Fibroblast of skin of back (primary cell): ENCODE data around the gene DOLPP1.

Source experiments
- DNase-seq: peaks from one replicate; pipeline ENCODE4 v3.0.0-alpha.2; 2013

The DOLPP1 gene

DNA sequence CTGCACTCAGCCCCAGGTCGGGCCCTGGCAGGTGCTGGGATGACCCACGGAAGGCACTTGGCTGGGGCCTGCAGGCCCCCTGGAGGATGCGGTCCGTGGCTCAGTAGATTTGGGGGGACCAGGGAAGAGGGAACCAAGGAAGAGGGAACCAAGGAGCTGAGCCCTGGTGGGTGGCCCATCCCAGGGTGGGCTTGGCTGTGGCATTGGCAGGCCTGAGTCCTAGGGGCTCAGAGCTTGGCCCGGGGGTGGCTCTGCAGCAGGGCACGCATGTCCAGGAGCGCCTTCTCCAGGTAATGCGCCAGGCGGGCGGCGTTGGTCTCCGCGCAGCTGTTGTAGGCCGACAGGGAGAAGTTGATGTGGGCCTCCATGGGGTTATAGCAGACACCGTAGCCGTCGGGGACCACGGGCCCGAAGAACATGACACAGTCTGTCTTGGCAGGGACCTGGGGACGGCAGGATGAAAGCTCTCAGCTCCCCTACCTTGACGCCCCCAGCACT is 14.3 kb downstream of the DOLPP1 start:
- DNase-seq: no peak

DNA sequence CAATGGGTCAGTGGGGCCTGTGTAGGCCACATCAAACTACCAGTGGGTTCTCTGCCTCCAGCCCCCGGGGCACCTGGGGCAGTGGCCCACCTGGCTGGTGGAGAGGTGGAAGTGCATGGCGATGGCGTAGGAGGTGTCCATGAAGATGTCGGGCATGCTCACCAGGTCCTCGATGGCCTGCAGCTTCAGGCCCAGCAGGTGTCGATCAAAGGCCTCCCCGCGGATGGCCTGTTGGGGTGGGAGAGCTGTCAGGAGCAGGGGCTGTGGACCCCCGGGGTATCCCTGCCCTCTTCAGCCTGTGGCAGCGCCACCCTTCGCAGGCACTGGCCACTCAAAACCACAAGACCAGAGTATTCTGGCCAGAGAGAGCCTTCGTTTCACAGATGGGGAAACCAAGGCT is 15.0 kb downstream of the DOLPP1 start:
- DNase-seq: no peak

GRCh38 chr9:129097671-129098306 is 16.9 kb downstream of the DOLPP1 start:
- no peak for DNase-seq

GRCh38 chr9:129098328-129098727 is 17.4 kb downstream of the DOLPP1 start:
- no peak for DNase-seq

GRCh38 chr9:129100383-129101169 is 19.7 kb downstream of the DOLPP1 start:
- no peak for DNase-seq

GRCh38 chr9:129101279-129101678 is 20.4 kb downstream of the DOLPP1 start:
- no peak for DNase-seq

- no peak for DNase-seq
Measured at GRCh38 chr9:129102095-129102525, 21.2 kb downstream of the DOLPP1 start.

GRCh38 chr9:129102791-129103594 is 22.1 kb downstream of the DOLPP1 start:
- peak; percentile 61 for DNase-seq

DNA sequence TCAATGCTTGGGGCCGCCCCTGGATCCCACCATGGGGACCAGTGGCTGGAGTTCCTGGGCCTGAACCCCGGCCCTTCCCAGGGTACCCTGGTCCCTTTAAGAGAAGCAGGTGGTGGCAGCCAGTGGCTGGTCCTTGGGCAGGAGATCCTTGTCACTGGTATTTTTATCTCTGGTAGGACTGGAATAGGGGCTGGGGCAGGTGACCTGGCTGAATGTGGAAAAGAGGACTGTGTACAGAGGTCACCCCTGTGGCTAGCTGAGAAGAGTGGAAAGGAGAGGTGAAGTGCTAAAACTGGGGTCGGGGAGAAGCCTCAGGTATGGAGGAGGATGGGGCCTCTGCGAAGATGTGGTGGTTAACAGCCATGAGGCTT is 22.7 kb downstream of the DOLPP1 start:
- DNase-seq: no peak

DNA sequence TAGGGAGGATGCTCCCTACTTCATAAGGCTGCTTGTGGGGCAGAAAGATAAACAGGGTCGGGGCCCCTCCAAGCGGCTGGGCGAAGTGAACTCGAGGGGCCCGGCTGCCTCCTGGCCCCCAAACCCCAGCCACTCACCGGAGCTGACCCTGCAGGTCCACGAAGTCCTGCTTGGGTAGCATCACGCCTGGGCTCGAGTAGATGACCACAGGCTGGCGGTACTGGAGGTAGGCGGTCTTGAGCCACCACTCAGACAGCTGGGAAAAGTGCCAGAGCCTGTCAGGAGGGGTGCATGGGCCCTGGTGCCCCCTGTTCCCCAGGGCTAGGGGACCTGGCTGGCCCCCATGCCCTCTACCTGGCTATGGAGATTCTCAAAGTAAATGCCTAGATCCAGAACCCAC is 23.1 kb downstream of the DOLPP1 start:
- no peak for DNase-seq

DNA sequence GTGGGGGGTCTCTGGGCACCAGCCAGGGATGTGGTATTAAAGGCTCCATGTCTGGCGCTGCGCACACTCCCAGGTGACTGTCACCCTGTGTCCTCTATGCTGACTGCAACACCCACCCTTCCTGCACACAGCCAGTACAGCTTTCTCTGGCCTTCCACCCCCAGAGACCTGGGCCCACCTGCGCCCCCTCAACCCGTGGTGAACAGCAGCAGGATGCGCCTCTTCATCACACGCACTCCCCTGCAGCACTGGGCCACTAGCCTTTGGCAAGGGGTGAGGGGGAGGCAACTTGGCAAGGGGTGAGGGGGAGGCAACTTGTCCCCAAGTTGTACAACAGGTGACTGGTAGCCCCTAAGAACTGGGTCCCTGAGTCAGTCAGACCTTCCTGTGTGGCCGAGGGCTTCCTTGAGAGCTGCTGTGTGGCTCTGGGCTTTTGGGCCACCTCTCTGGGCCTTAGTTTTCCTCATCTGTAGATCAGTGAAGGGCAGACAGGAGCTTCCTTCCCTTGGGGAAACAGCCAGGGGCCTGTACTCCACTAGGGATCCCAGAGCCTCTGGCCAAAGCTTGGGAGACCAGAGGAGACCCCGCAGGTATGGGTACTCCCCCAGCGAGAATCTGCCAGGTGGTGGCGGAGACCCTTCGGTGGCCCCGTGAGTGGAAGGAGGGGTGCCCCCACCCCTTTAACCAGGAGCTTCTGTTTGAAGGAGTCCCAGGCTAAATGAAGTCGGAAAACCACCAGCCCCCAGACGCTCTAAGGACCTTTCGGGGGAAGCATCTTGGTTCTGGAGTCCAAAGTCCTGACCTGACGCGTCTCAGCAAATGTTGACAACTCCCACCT is 25.2 kb downstream of the DOLPP1 start:
- no peak for DNase-seq

DNA sequence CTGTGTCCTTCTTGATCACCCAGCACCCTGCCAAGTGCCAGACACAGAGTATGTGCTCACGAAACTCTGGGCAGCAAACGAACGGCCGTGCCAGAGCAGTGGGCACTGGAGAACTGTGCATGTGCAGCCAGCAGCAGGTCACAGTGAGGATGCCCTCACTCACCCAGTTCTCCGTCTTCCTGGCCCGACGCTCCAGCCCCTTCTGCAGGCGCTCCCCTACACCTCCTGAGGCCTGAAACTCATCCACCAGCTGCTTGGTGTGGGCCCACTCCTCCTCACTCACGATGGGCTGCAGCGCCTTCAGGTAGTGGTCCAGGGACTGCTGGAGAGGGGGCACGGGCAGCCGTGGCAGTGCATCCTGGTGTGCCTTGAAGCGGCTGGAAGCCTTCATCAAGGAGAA is 26.7 kb downstream of the DOLPP1 start:
- no peak for DNase-seq

DNA sequence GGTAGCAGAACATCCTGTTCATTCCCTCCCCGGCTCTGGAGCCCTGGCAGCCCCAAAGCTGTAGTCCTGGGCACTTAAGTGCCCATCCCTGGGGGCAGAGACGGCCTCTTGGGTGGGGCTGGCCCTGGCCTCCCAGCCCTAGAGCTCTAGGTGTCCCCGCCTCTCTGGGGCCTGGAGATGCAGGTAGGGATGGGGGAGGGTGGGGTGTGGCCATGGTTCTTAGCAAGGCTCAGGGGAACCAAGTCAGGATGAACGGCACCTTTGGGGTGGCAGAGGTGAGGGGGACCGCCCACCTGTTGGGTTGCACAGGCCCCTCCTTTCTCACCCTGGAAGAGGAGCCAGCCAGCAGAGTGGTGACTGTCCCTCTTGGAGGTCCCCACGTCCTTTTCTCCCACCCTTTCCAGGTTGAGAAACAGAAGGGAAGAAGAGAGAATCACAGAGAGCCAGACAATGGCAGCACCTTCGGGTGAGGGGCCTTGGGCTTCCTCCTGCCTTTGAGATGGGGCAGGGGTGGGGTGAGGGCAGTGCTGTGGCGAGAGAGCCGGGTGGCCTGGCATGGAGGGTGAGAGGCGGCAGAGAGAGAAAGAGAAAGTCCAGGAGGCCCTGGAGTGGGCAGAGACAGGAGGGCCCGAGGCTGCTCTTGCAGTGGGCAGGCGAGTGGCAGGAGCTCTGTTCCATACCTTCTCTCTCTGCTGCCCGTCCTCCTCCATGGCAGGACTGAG is 27.3 kb downstream of the DOLPP1 start:
- DNase-seq: no peak

DNA sequence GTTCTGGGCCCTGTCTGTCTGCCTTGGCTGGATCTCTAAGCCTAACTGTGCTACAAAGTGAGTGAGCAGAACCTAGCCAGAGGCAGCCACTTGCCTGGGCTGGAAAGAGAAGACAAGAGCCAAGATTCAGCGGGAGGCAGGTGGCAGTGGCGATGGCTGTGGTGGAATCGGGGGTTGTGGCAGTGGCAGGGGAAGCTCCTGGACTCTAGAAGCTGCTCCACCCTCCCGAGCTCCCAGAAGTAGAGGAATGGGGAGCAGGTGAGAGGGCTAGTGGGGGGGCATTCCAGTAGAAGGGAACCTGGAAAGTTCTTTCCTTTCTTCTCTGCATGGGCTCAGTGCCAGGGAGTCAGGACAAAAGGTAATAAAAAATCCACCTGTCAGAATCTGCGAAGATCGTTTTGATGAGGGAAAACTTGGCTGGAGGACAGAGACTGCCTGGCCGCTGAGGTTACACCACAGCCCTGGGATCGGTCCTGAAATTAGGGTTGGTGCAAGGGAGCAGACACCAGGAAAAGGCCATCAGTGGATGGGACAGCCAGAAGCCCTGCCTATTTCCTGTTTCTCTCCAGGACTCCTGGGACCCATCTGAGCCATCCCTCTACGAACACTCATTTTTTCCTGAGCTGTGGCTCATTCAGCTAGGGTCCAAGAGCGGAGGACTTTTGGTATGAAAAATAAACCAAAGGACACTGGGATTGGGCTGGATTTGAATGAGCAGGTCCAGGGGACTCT is 28.1 kb downstream of the DOLPP1 start:
- no peak for DNase-seq

DNA sequence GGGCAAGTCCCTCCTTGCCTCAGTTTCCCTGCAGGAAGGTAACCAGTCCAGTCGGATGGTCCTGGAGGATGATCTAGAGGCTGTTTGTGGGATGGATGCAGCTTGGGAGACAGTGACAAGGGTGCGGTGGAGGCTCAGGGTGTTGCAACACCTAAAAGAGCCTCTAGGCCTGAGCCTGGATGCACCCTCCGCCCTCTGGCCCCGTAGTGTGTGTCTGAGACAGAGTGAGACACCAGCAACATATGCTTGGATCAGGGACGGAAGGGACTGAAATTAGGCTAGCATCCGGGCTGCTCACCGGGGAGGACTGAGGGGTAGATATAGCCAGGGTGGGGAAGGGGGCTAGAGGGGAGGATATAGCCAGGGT is 28.6 kb downstream of the DOLPP1 start:
- DNase-seq: peak; percentile 23

GRCh38 chr9:129109952-129110739 is 29.2 kb downstream of the DOLPP1 start:
- peak; percentile 47 for DNase-seq

- DNase-seq: peak; percentile 93
Measured at GRCh38 chr9:129110740-129111527, 30.0 kb downstream of the DOLPP1 start, which contains the start of the genes CRAT and PTPA. CRAT (minus strand) TSS chr9:129110793; CDS start chr9:129110509, 284 bp downstream. PTPA (plus strand) TSS chr9:129111415; CDS start chr9:129111601, 186 bp downstream.

- DNase-seq: peak; percentile 50
Measured at GRCh38 chr9:129111528-129112151, 30.7 kb downstream of the DOLPP1 start.
